Endothelial cell (in vitro differentiated cells): Measurements from ENCODE around the gene XIRP2. TPM values are rescaled to one million over a fixed set of nuclear protein-coding genes. Genes with fewer than 3 reads are reported as not detected.

Source experiments
- DNase-seq: peaks from one replicate; pipeline ENCODE4 v3.0.0; 2021; ENCODE audit warnings: low spot score
- H3K27ac Mint-ChIP-seq: one replicate; pipeline ENCODE4 v1.8.0; 2021; ENCODE audit warnings: mixed read lengths, inconsistent platforms; ENCODE audit not compliant: unreplicated experiment
- H3K27me3 Mint-ChIP-seq: one replicate; pipeline ENCODE4 v1.8.0; 2021; ENCODE audit warnings: mild to moderate bottlenecking, moderate library complexity, mixed read lengths, inconsistent platforms; ENCODE audit not compliant: unreplicated experiment
- H3K36me3 Mint-ChIP-seq: one replicate; pipeline ENCODE4 v1.8.0; 2021; ENCODE audit warnings: mild to moderate bottlenecking, low read depth, mixed read lengths, inconsistent platforms; ENCODE audit not compliant: unreplicated experiment
- H3K4me1 Mint-ChIP-seq: one replicate; pipeline ENCODE4 v1.8.0; 2021; ENCODE audit warnings: mild to moderate bottlenecking, mixed read lengths, inconsistent platforms; ENCODE audit not compliant: unreplicated experiment
- H3K4me3 Mint-ChIP-seq: one replicate; pipeline ENCODE4 v1.8.0; 2021; ENCODE audit warnings: mild to moderate bottlenecking, mixed read lengths, inconsistent platforms; ENCODE audit not compliant: unreplicated experiment
- H3K9me3 Mint-ChIP-seq: one replicate; pipeline ENCODE4 v1.8.0; 2021; ENCODE audit warnings: mixed read lengths, inconsistent platforms; ENCODE audit not compliant: unreplicated experiment
- total RNA-seq: library from RNA; stranded (reverse); fragmentation: NEBNext Ultra II Directional; extraction: Animal tissue kit (Norgen Biotek cat#: 25700); gene quantifications from one replicate; pipeline ENCODE4 v1.2.1, GENCODE V29; 2021; ENCODE audit not compliant: unreplicated experiment
- TF ChIP-seq, protein P1 (sequence below): fragments of 200-600 bp; sonication (generic); IDR thresholded peaks from one replicate; pipeline ENCODE4 v1.5.0; 2021; ENCODE audit warnings: antibody characterized with exemption; ENCODE audit not compliant: unreplicated experiment

XIRP2 gene
- total RNA-seq, 1 donor from 2014 or later = 5.5 TPM

- Mint-ChIP-seq H3K4me3 (no peak overlapping the region), H3K27me3 (no peaks in the 10 kb centered on the region), H3K9me3 (no peaks in the 10 kb centered on the region), H3K36me3 (no peaks in the 10 kb centered on the region), H3K4me1 (no peaks in the 10 kb centered on the region), H3K27ac (no peak overlapping the region)
- DNase-seq = no peak
- TF ChIP-seq, protein P1, sequence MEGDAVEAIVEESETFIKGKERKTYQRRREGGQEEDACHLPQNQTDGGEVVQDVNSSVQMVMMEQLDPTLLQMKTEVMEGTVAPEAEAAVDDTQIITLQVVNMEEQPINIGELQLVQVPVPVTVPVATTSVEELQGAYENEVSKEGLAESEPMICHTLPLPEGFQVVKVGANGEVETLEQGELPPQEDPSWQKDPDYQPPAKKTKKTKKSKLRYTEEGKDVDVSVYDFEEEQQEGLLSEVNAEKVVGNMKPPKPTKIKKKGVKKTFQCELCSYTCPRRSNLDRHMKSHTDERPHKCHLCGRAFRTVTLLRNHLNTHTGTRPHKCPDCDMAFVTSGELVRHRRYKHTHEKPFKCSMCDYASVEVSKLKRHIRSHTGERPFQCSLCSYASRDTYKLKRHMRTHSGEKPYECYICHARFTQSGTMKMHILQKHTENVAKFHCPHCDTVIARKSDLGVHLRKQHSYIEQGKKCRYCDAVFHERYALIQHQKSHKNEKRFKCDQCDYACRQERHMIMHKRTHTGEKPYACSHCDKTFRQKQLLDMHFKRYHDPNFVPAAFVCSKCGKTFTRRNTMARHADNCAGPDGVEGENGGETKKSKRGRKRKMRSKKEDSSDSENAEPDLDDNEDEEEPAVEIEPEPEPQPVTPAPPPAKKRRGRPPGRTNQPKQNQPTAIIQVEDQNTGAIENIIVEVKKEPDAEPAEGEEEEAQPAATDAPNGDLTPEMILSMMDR = no peak
Measured at GRCh38 chr2:166942377-166942776, 54.1 kb downstream of the XIRP2 start.

DNA sequence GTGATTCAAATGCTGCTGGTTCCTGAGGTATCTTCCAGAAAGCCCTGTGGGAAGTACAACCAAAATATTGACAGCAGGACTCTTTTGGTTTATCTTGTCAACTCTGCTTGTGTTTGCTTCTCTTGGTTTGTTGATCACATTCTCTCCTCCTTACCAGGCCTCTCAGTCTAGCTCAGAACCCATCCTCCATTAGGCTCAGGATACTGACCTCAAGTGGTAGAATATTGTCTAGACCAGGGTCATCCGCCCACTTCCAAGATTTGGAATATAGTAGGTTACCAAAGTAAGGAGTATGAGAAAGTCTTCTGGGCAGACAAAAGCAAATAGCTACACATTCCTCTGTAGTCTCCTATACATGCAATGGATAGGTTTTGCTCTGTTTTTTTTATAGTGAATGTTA is 56.6 kb downstream of the XIRP2 start:
- DNase-seq = no peak
- no peak overlapping the region for H3K27ac Mint-ChIP-seq
- H3K9me3 Mint-ChIP-seq = no peaks in the 10 kb centered on the region
- H3K27me3 Mint-ChIP-seq = no peaks in the 10 kb centered on the region
- H3K4me1 Mint-ChIP-seq = no peaks in the 10 kb centered on the region
- no peak overlapping the region for H3K4me3 Mint-ChIP-seq
- H3K36me3 Mint-ChIP-seq = no peaks in the 10 kb centered on the region
- TF ChIP-seq, protein P1 = no peak

DNA sequence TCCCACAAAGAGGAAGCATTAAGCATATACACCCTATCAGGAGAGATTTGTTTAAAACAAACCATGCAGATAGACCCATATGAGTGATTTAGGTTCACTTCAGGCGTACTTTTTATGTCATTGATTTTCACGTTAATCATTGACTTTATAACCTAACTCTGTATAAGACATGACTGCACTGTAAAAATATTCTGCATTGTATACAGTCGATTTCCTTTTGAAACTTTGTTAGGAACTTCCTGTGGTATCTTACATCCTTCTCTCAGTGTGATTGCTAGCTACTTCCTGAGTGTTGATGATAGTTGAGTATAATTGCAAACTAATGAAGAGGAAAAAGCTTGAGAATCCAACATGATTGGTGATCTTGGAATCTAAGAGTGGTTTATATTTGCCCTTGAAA is 69.4 kb downstream of the XIRP2 start:
- Mint-ChIP-seq H3K27me3 (no peaks in the 10 kb centered on the region), H3K36me3 (no peaks in the 10 kb centered on the region), H3K4me1 (peaks cover 15% of the 10 kb centered on the region), H3K4me3 (no peak overlapping the region), H3K9me3 (no peaks in the 10 kb centered on the region), H3K27ac (peak overlapping the region; percentile 84)
- TF ChIP-seq, protein P1 = no peak
- DNase-seq = no peak

GRCh38 chr2:166958986-166959481 is 70.8 kb downstream of the XIRP2 start:
- no peaks in the 10 kb centered on the region for H3K36me3 Mint-ChIP-seq
- no peaks in the 10 kb centered on the region for H3K27me3 Mint-ChIP-seq
- TF ChIP-seq, protein P1 = no peak
- peak overlapping the region; percentile 32 for H3K27ac Mint-ChIP-seq
- H3K4me3 Mint-ChIP-seq = no peak overlapping the region
- H3K4me1 Mint-ChIP-seq = peaks cover 15% of the 10 kb centered on the region
- no peaks in the 10 kb centered on the region for H3K9me3 Mint-ChIP-seq
- no peak for DNase-seq

- TF ChIP-seq, protein P1 = no peak
- Mint-ChIP-seq H3K9me3 (no peaks in the 10 kb centered on the region), H3K36me3 (no peaks in the 10 kb centered on the region), H3K4me3 (no peak overlapping the region), H3K4me1 (peaks cover 15% of the 10 kb centered on the region), H3K27me3 (no peaks in the 10 kb centered on the region), H3K27ac (peak overlapping the region; percentile 32)
- DNase-seq = no peak
Measured at GRCh38 chr2:166959556-166959955, 71.3 kb downstream of the XIRP2 start.
